Gastroesophageal sphincter (tissue), 3 donors: ENCODE measurements around the gene GAPDH.

Experiments
- CTCF ChIP-seq, 4 experiments: fragments of 200-600 bp in 2 of 4; fragments of 450-650 bp in 2 of 4; sonication (generic) in 1 of 4; IDR thresholded peaks; one replicate each; pipeline ENCODE4 v1.5.1; 2017 to 2019; ENCODE audit warnings: antibody characterized with exemption in 4 of 4, mild to moderate bottlenecking in 2 of 4, moderate library complexity in 2 of 4
- POLR2A ChIP-seq, 2 donors: fragments of 450-650 bp; IDR thresholded peaks; one replicate each; pipeline ENCODE4 v1.6.1; 2017; ENCODE audit warnings: antibody characterized with exemption in 2 of 2, mild to moderate bottlenecking in 2 of 2, moderate library complexity in 1 of 2
- POLR2AphosphoS5 ChIP-seq: sonication (generic); formaldehyde crosslinking; IDR thresholded peaks from one replicate; pipeline ENCODE4 v1.6.1; 2017; ENCODE audit warnings: antibody characterized with exemption

GRCh38 chr12:6548556-6548955 is 14.2 kb downstream of the GAPDH start:
- TF ChIP-seq CTCF (IDR thresholded peaks at IDR 0.05) (no peak), POLR2A (IDR thresholded peaks at IDR 0.05) (no peak), POLR2AphosphoS5 (no peak)
